ENCODE results near the gene RAB40A. TPM values are rescaled to one million over a fixed set of nuclear protein-coding genes. Genes with fewer than 3 reads are reported as not detected.

Gene RAB40A
- total RNA-seq, 1 donor from 2014 or later: 1.2 TPM

Other genes starting within 250 kb of the RAB40A start
- gene TCEAL5, start 242.7 kb downstream of the RAB40A start, total RNA-seq: 9.1 TPM
- 108 TPM for gene BEX2, start 208.5 kb downstream of the RAB40A start, total RNA-seq
- gene TCEAL7, start 189.2 kb downstream of the RAB40A start, total RNA-seq: 88.5 TPM
- gene TCEAL9, start 163.0 kb downstream of the RAB40A start, total RNA-seq: 30.7 TPM
- 182 TPM for gene BEX3, start 143.0 kb downstream of the RAB40A start, total RNA-seq
- 45.7 TPM for gene TCEAL4, start 66.0 kb upstream of the RAB40A start, total RNA-seq
- 12.8 TPM for gene TCEAL3, start 88.5 kb upstream of the RAB40A start, total RNA-seq
- gene TCEAL1, start 109.5 kb upstream of the RAB40A start, total RNA-seq: 36.9 TPM
- 233 TPM for gene MORF4L2, start 167.2 kb upstream of the RAB40A start, total RNA-seq
- not detected for gene TMEM31, start 191.4 kb upstream of the RAB40A start, total RNA-seq

Measured in temporal lobe (tissue), 1 donor.